GM21367 (cell line): ENCODE data around the gene SLC7A1.
A peak's percentile ranks its signal among the peaks of the same experiment; 100 is the strongest.

Source experiments
- ATAC-seq: cut with Tn5 transposase; IDR thresholded peaks from one replicate; pipeline ENCODE4 v1.9.1; 2021; ENCODE audit not compliant: unreplicated experiment

The SLC7A1 gene

GRCh38 chr13:29513002-29513980 is 82.2 kb downstream of the SLC7A1 start:
- no peak for ATAC-seq

GRCh38 chr13:29511980-29512379 is 83.5 kb downstream of the SLC7A1 start:
- no peak for ATAC-seq

GRCh38 chr13:29511106-29511796 is 84.2 kb downstream of the SLC7A1 start:
- ATAC-seq: no peak

- ATAC-seq: no peak
Observed at GRCh38 chr13:29510651-29511084, 84.8 kb downstream of the SLC7A1 start.

- ATAC-seq: no peak
Observed at GRCh38 chr13:29509999-29510589, 85.4 kb downstream of the SLC7A1 start.

GRCh38 chr13:29508876-29509252 is 86.6 kb downstream of the SLC7A1 start:
- ATAC-seq: no peak

- ATAC-seq: peak; percentile 78
Observed at GRCh38 chr13:29508130-29508875, 87.2 kb downstream of the SLC7A1 start.

- no peak for ATAC-seq
Observed at GRCh38 chr13:29507356-29507755, 88.1 kb downstream of the SLC7A1 start.

- no peak for ATAC-seq
Observed at GRCh38 chr13:29505950-29506349, 89.5 kb downstream of the SLC7A1 start.

- no peak for ATAC-seq
Observed at GRCh38 chr13:29505511-29505910, 90.0 kb downstream of the SLC7A1 start.

GRCh38 chr13:29504691-29505090 is 90.8 kb downstream of the SLC7A1 start:
- no peak for ATAC-seq

- ATAC-seq: no peak
Observed at GRCh38 chr13:29503041-29503837, 92.2 kb downstream of the SLC7A1 start.

GRCh38 chr13:29502391-29503008 is 93.0 kb downstream of the SLC7A1 start:
- no peak for ATAC-seq

GRCh38 chr13:29501674-29502073 is 93.8 kb downstream of the SLC7A1 start:
- no peak for ATAC-seq

- ATAC-seq: no peak
Observed at GRCh38 chr13:29500386-29500785, 95.1 kb downstream of the SLC7A1 start.

- ATAC-seq: no peak
Observed at GRCh38 chr13:29499506-29500165, 95.9 kb downstream of the SLC7A1 start.

GRCh38 chr13:29498426-29499040 is 97.0 kb downstream of the SLC7A1 start:
- no peak for ATAC-seq

GRCh38 chr13:29497137-29497654 is 98.3 kb downstream of the SLC7A1 start:
- no peak for ATAC-seq
